GM23248 (cell line): ENCODE results near the gene WDR27. TPM values are rescaled to one million over a fixed set of nuclear protein-coding genes. Genes with fewer than 3 reads are reported as not detected.

Experiments
- DNase-seq: peaks from one replicate; pipeline ENCODE4 v3.0.0-alpha.2; 2015
- H2AFZ ChIP-seq: fragments of 200-600 bp; sonication (generic); 2 replicates; pipeline ENCODE4 v1.6.1; 2016; ENCODE audit warnings: antibody characterized with exemption
- H3F3A ChIP-seq: fragments of 200-600 bp; sonication (generic); 2 replicates; pipeline ENCODE4 v1.6.1; 2016; ENCODE audit warnings: mild to moderate bottlenecking, antibody characterized with exemption, mixed run types; ENCODE audit not compliant: insufficient read depth
- H3K27ac ChIP-seq: fragments of 200-600 bp; sonication (generic); 2 replicates; pipeline ENCODE4 v1.5.1; 2016; ENCODE audit warnings: mild to moderate bottlenecking
- H3K27me3 ChIP-seq: fragments of 200-600 bp; sonication (generic); replicated peaks from 2 replicates; pipeline ENCODE4 v1.6.1; 2016; ENCODE audit warnings: mild to moderate bottlenecking; ENCODE audit not compliant: insufficient read depth
- H3K36me3 ChIP-seq: fragments of 200-600 bp; sonication (generic); 2 replicates; pipeline ENCODE4 v1.6.1; 2016; ENCODE audit warnings: low read depth, mild to moderate bottlenecking
- H3K4me1 ChIP-seq: fragments of 200-600 bp; sonication (generic); 2 replicates; pipeline ENCODE4 v1.6.1; 2016; ENCODE audit warnings: mild to moderate bottlenecking; ENCODE audit not compliant: insufficient read depth
- H3K4me2 ChIP-seq: fragments of 200-600 bp; sonication (generic); one replicate; pipeline ENCODE4 v1.6.1; 2016; ENCODE audit warnings: mild to moderate bottlenecking; ENCODE audit not compliant: unreplicated experiment
- H3K4me3 ChIP-seq: fragments of 200-600 bp; sonication (generic); 2 replicates; pipeline ENCODE4 v1.5.1; 2016; ENCODE audit warnings: mild to moderate bottlenecking
- H3K79me2 ChIP-seq: fragments of 200-600 bp; sonication (generic); 2 replicates; pipeline ENCODE4 v1.6.1; 2016; ENCODE audit warnings: mild to moderate bottlenecking; ENCODE audit not compliant: insufficient read depth
- H3K9ac ChIP-seq: fragments of 200-600 bp; sonication (generic); 2 replicates; pipeline ENCODE4 v1.6.1; 2016; ENCODE audit warnings: mild to moderate bottlenecking
- H3K9me2 ChIP-seq: fragments of 200-600 bp; sonication (generic); 2 replicates; pipeline ENCODE4 v1.6.1; 2016; ENCODE audit warnings: mixed run types, mild to moderate bottlenecking, moderate library complexity; ENCODE audit not compliant: insufficient read depth
- H3K9me3 ChIP-seq: fragments of 200-600 bp; sonication (generic); one replicate; pipeline ENCODE4 v1.6.1; 2017; ENCODE audit warnings: low read depth
- H4K20me1 ChIP-seq: fragments of 200-600 bp; sonication (generic); 2 replicates; pipeline ENCODE4 v1.6.0; 2016; ENCODE audit not compliant: insufficient read depth
- EZH2 ChIP-seq: fragments of 200-600 bp; sonication (generic); IDR thresholded peaks from 2 replicates; pipeline ENCODE4 v1.6.1; 2018; ENCODE audit warnings: antibody characterized with exemption, mild to moderate bottlenecking; ENCODE audit not compliant: insufficient read depth, poor library complexity, severe bottlenecking
- EZH2phosphoT487 ChIP-seq: fragments of 200-600 bp; sonication (generic); IDR thresholded peaks from 2 replicates; pipeline ENCODE4 v1.6.1; 2018; ENCODE audit warnings: antibody characterized with exemption, moderate library complexity, mild to moderate bottlenecking, low read depth; ENCODE audit not compliant: insufficient read depth
- WGBS, 2 experiments: methylation state at CpG; one replicate each; pipeline ENCODE4 v1.1.6; 2015 to 2017; ENCODE audit warnings: low lambda C conversion rate in 2 of 2, low coverage in 1 of 2; ENCODE audit errors: missing lambda C conversion rate in 2 of 2; 5-methylcytosine and 5-hydroxymethylcytosine counted together
- in situ Hi-C: fragments of 300-500 bp; cut with MboI; formaldehyde crosslinking; loops from 2 replicates; pipeline ENCODE4 v1.15.0; 2020
- polyA plus RNA-seq: library from polyadenylated mRNA; unstranded; fragments of >200 nt; fragmentation: Nextera tagmentation; extraction: Ambion mirVana; gene quantifications from 2 replicates; pipeline ENCODE4 v1.2.1, GENCODE V29; 2016
- total RNA-seq: library from RNA; depleted of rRNA; stranded (reverse); fragments of >200 nt; shearing (Covaris generic); gene quantifications from 2 replicates; pipeline ENCODE4 v1.2.3, GENCODE V29; 2014

WDR27 gene
- total and polyA plus RNA-seq, 2 experiments from 2014 or later = 9.2 to 9.3 TPM

GRCh38 chr6:169564453-169565240, 137.2 kb downstream of the WDR27 start:
- Histone ChIP-seq H4K20me1 (no peaks in the 10 kb centered on the region), H3K9me3 (peaks cover 4% of the 10 kb centered on the region), H3K4me2 (no peak overlapping the region), H3F3A (0 out of 2 replicates have a peak, but pooled peaks cover 7% of the 10 kb centered on the region), H3K4me1 (peaks cover under 1% of the 10 kb centered on the region; the same call in 1 of the 2 replicates), H3K79me2 (no peaks in the 10 kb centered on the region), H3K9ac (no peak overlapping the region), H2AFZ (no peak overlapping the region), H3K4me3 (no peak overlapping the region), H3K27ac (no peak overlapping the region), H3K36me3 (no peaks in the 10 kb centered on the region), H3K27me3 (no peaks in the 10 kb centered on the region), H3K9me2 (no peaks in the 10 kb centered on the region)
- in situ Hi-C loops = no loop called here
- WGBS, 2 experiments = 91 to 93% methylated on average over 33 of the region's 33 CpGs
- TF ChIP-seq EZH2 (no peak), EZH2phosphoT487 (no peak)
- DNase-seq = no peak

- no peak overlapping the region for H3K9ac ChIP-seq
- in situ Hi-C loops = no loop called here
- 100% methylated on average over 1 of the region's 1 CpG for WGBS, 2 experiments
- no peak overlapping the region for H3K4me2 ChIP-seq
- H2AFZ ChIP-seq = no peak overlapping the region
- H3K9me2 ChIP-seq = no peaks in the 10 kb centered on the region
- DNase-seq = no peak
- H3K36me3 ChIP-seq = no peaks in the 10 kb centered on the region
- no peaks in the 10 kb centered on the region for H4K20me1 ChIP-seq
- H3F3A ChIP-seq = peaks cover 33% of the 10 kb centered on the region
- H3K27ac ChIP-seq = no peak overlapping the region
- H3K79me2 ChIP-seq = no peaks in the 10 kb centered on the region
- TF ChIP-seq EZH2 (no peak), EZH2phosphoT487 (no peak)
- H3K4me1 ChIP-seq = peaks cover 30% of the 10 kb centered on the region
- H3K27me3 ChIP-seq = no peaks in the 10 kb centered on the region
- H3K9me3 ChIP-seq = peaks cover 4% of the 10 kb centered on the region
- no peak overlapping the region for H3K4me3 ChIP-seq
Observed at GRCh38 chr6:169561665-169562064, 140.2 kb downstream of the WDR27 start.

DNA sequence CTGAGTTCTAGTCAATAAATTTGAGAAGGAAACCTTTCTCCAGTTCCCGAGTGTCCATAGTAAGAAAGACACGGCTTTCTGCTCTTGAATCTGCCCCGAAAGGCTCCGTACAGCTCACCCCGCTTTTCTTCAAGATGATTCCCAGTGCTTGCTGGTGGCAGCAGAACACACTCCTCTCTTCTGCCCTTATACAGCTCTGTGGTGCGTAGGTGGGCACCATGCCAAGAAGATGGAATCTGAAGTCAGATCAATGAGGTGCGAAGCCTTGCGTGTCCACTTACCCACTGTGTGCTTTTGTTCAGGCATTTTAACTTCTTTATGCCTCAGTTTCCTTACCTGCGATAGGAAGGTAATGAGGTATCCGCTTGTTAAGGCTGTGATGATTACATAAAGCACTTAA, 142.2 kb downstream of the WDR27 start:
- Histone ChIP-seq H3K4me2 (peak overlapping the region; percentile 84), H3K79me2 (no peaks in the 10 kb centered on the region), H3K4me3 (no peak overlapping the region; the same call in 1 of the 2 replicates), H3K36me3 (no peaks in the 10 kb centered on the region), H2AFZ (no peak overlapping the region), H3K9ac (no peak overlapping the region), H3K4me1 (peaks cover 39% of the 10 kb centered on the region), H4K20me1 (no peaks in the 10 kb centered on the region), H3F3A (peaks cover 35% of the 10 kb centered on the region), H3K27me3 (no peaks in the 10 kb centered on the region), H3K9me3 (peaks cover 4% of the 10 kb centered on the region), H3K27ac (peak overlapping the region; percentile 46), H3K9me2 (no peaks in the 10 kb centered on the region)
- in situ Hi-C loops = no loop called here
- TF ChIP-seq EZH2phosphoT487 = no peak
- TF ChIP-seq EZH2 = no peak
- WGBS, 2 experiments = 94% methylated on average over 10 of the region's 10 CpGs
- DNase-seq = peak; percentile 19

DNA sequence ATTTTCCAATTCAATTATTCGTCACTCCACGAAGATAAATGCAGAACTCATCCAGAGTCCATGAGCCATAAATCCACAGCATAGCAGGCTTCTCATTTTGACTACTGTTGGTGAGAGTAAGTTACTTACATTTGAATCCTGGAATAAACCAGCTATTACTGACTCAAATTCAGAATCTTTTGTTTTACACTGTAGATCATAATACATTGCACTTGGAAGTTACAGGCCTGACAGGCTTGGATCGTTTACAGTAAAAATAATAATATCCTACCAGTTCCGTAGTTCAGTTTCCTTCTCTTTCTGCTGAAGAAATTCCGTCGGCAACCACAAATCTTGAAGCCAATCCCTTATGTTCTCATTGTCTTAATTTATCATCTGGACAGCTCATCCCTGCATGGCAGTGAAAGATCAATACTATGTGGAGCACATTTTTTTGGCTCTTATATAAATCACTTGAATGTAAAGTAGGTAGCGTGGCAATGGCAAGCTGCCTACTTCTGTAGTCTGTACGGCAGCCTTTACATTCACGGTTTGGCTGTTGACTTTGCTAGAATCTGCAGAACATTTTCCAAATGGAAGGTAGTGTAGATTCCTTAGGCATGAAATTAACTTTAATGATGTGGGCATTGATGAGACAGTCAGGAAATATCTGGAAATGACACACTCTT, 142.9 kb downstream of the WDR27 start:
- in situ Hi-C loops = no loop called here
- H3K27ac ChIP-seq = peak overlapping the region; percentile 46
- H4K20me1 ChIP-seq = no peaks in the 10 kb centered on the region
- no peaks in the 10 kb centered on the region for H3K79me2 ChIP-seq
- DNase-seq = peak; percentile 63
- H3F3A ChIP-seq = peaks cover 35% of the 10 kb centered on the region
- no peaks in the 10 kb centered on the region for H3K36me3 ChIP-seq
- H3K4me2 ChIP-seq = peak overlapping the region; percentile 84
- H2AFZ ChIP-seq = peak overlapping the region; percentile 42
- WGBS, 2 experiments = 4 to 7% methylated on average over 9 of the region's 9 CpGs
- H3K4me3 ChIP-seq = peak overlapping the region; percentile 56
- peaks cover 4% of the 10 kb centered on the region for H3K9me3 ChIP-seq
- no peaks in the 10 kb centered on the region for H3K27me3 ChIP-seq
- no peaks in the 10 kb centered on the region for H3K9me2 ChIP-seq
- peaks cover 39% of the 10 kb centered on the region for H3K4me1 ChIP-seq
- TF ChIP-seq EZH2phosphoT487 (no peak), EZH2 (no peak)
- peak overlapping the region; percentile 32 for H3K9ac ChIP-seq
